ENCODE data around the gene GRK5. TPM values are rescaled to one million over a fixed set of nuclear protein-coding genes. Genes with fewer than 3 reads are reported as not detected.

GRK5 gene
- total RNA-seq (100 to 1,000 TPM in 1 of 2 donors, 10 to 100 TPM in 1; 73.8 to 112 TPM), polyA plus RNA-seq (100 to 1,000 TPM in 1 of 2 donors, 10 to 100 TPM in 1; 98.7 to 104 TPM)
- long read RNA-seq, donor 1, transcript GRK5-202 (16 exons, 2,654 nt): major isoform, 51 of 214 reads
- long read RNA-seq, donor 1, partial matches to known transcripts: 48 of 214 reads
- long read RNA-seq, donor 1, other reads (novel, unspliced or antisense): 115 of 214 reads
- long read RNA-seq, donor 2, full-length matches to known transcripts: 15 of 93 reads
- long read RNA-seq, donor 2, partial matches to known transcripts: 20 of 93 reads
- long read RNA-seq, donor 2, other reads (novel, unspliced or antisense): 58 of 93 reads

DNA sequence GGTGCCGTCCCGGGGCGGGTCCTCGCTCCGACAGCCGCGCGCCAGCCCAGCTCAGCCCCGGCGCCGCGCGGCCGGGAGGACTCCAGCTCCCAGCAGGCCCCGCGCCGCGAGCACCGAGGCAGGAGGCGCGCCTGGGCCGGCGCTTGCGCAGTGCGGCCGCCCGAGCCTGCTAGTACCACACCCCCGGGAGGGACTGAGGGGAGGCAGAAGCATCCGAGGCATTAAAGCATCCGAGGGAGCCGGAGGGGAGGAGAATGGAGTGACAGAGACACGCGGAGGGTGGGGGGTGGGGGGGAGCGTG, at the start of gene GRK5:
Gene GRK5, plus strand, starts transcription at position 206 of the 301 bp plus-strand sequence. CDS start 347 bp downstream, outside the sequence.
- Histone ChIP-seq H3K4me1 (ENCODE audit: control insufficient read depth in 1 of 2, insufficient read depth in 2 of 2, low read length in 2 of 2) (peaks cover 0 to 6% of the 10 kb centered on the region in 2 donors), H3K4me3 (ENCODE audit: low read length in 2 of 2) (peak within 1 kb of the TSS; percentile 89 to 95), H3K9me3 (ENCODE audit: control insufficient read depth, low read length) (no peaks in the 10 kb centered on the region), H3K36me3 (ENCODE audit: control insufficient read depth in 1 of 2, insufficient read depth in 2 of 2, low read length in 1 of 2) (no peaks in the 10 kb centered on the region), H3K27ac (ENCODE audit: low read depth in 1 of 2, low read length in 2 of 2) (peak within 1 kb of the TSS; percentile 80 to 91), H3K27me3 (ENCODE audit: control insufficient read depth in 1 of 2, insufficient read depth in 2 of 2, low read length in 1 of 2) (no peaks in the 10 kb centered on the region)
- DNase-seq (peak; percentile 97), ATAC-seq (ENCODE audit: low FRiP score) (peak; percentile 95)
- intact Hi-C loops (cut with DNase I): loop anchor here (1.0 to 5.0 kb wide), 4 partner anchors 45 to 210 kb away; no protein-coding TSS in a partner anchor
- WGBS, 2 donors: 0 to 1% methylated on average over 32 to 34 of the region's 34 CpGs

GRCh38 chr10:119159332-119159731, 48.0 kb upstream of the GRK5 start:
- DNase-seq: no peak
- 68 to 84% methylated on average over 8 of the region's 8 CpGs for WGBS, 2 donors
- ATAC-seq (ENCODE audit: low FRiP score): no peak
- H3K27ac ChIP-seq (ENCODE audit: low read depth in 1 of 2, low read length in 2 of 2): no peak overlapping the region
- peaks cover 0 to 5% of the 10 kb centered on the region in 2 donors for H3K36me3 ChIP-seq (ENCODE audit: control insufficient read depth in 1 of 2, insufficient read depth in 2 of 2, low read length in 1 of 2)
- intact Hi-C loops (cut with DNase I): no loop called here
- no peaks in the 10 kb centered on the region for H3K27me3 ChIP-seq (ENCODE audit: control insufficient read depth in 1 of 2, insufficient read depth in 2 of 2, low read length in 1 of 2)
- H3K4me3 ChIP-seq (ENCODE audit: low read length in 2 of 2): no peak overlapping the region
- H3K4me1 ChIP-seq (ENCODE audit: control insufficient read depth in 1 of 2, insufficient read depth in 2 of 2, low read length in 2 of 2): no peaks in the 10 kb centered on the region
- H3K9me3 ChIP-seq (ENCODE audit: control insufficient read depth, low read length): no peaks in the 10 kb centered on the region

DNA sequence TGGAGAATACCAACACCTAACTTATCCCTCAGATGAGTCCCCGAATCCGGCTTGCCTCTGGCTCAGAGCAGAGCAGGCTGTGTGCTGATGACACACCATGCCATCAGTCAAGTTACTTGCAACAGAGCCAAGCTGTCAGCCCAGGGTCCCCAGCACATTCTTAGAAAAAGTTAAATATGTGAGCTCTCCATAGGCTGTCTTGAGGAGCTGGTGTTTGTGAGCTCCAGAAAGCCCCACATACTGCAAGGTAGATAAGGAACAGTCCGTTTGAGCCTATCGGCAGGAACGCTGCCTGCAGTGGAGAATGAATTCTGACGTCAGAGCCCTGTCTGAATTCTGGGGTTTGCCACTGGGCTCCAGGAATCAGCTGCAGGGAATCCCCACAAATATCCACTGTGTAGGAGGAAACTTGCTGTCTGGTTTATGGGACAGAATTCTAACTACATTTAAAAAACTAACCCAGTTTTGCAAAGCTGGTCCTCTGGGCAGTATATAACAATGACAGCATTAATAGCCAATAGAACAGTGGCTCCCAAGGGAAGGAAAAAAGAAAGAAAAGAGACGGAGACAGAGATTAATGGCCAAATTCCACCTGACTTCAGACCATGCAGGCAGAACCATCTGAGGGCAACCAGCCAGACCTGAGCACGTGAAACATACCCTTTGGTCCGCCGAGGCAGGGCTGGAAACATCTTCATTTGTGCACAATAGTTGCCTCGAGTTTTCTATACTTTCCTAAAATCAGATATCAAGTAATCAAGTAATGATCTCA, 45.5 kb upstream of the GRK5 start:
- Histone ChIP-seq H3K4me3 (ENCODE audit: low read length in 2 of 2) (no peak overlapping the region), H3K4me1 (ENCODE audit: control insufficient read depth in 1 of 2, insufficient read depth in 2 of 2, low read length in 2 of 2) (no peaks in the 10 kb centered on the region), H3K27me3 (ENCODE audit: control insufficient read depth in 1 of 2, insufficient read depth in 2 of 2, low read length in 1 of 2) (no peaks in the 10 kb centered on the region), H3K36me3 (ENCODE audit: control insufficient read depth in 1 of 2, insufficient read depth in 2 of 2, low read length in 1 of 2) (no peaks in the 10 kb centered on the region), H3K9me3 (ENCODE audit: control insufficient read depth, low read length) (no peaks in the 10 kb centered on the region), H3K27ac (ENCODE audit: low read depth in 1 of 2, low read length in 2 of 2) (no peak overlapping the region)
- DNase-seq (no peak), ATAC-seq (ENCODE audit: low FRiP score) (no peak)
- intact Hi-C loops (cut with DNase I): no loop called here
- 65% methylated on average over 11 of the region's 11 CpGs for WGBS, 2 donors

GRCh38 chr10:119162452-119163092, 44.8 kb upstream of the GRK5 start:
- Histone ChIP-seq H3K27me3 (ENCODE audit: control insufficient read depth in 1 of 2, insufficient read depth in 2 of 2, low read length in 1 of 2) (no peaks in the 10 kb centered on the region), H3K9me3 (ENCODE audit: control insufficient read depth, low read length) (no peaks in the 10 kb centered on the region), H3K36me3 (ENCODE audit: control insufficient read depth in 1 of 2, insufficient read depth in 2 of 2, low read length in 1 of 2) (no peaks in the 10 kb centered on the region), H3K27ac (ENCODE audit: low read depth in 1 of 2, low read length in 2 of 2) (no peak overlapping the region), H3K4me1 (ENCODE audit: control insufficient read depth in 1 of 2, insufficient read depth in 2 of 2, low read length in 2 of 2) (no peaks in the 10 kb centered on the region), H3K4me3 (ENCODE audit: low read length in 2 of 2) (no peak overlapping the region)
- WGBS, 2 donors: 93% methylated on average over 5 of the region's 5 CpGs
- DNase-seq (no peak), ATAC-seq (ENCODE audit: low FRiP score) (no peak)
- intact Hi-C loops (cut with DNase I): no loop called here

DNA sequence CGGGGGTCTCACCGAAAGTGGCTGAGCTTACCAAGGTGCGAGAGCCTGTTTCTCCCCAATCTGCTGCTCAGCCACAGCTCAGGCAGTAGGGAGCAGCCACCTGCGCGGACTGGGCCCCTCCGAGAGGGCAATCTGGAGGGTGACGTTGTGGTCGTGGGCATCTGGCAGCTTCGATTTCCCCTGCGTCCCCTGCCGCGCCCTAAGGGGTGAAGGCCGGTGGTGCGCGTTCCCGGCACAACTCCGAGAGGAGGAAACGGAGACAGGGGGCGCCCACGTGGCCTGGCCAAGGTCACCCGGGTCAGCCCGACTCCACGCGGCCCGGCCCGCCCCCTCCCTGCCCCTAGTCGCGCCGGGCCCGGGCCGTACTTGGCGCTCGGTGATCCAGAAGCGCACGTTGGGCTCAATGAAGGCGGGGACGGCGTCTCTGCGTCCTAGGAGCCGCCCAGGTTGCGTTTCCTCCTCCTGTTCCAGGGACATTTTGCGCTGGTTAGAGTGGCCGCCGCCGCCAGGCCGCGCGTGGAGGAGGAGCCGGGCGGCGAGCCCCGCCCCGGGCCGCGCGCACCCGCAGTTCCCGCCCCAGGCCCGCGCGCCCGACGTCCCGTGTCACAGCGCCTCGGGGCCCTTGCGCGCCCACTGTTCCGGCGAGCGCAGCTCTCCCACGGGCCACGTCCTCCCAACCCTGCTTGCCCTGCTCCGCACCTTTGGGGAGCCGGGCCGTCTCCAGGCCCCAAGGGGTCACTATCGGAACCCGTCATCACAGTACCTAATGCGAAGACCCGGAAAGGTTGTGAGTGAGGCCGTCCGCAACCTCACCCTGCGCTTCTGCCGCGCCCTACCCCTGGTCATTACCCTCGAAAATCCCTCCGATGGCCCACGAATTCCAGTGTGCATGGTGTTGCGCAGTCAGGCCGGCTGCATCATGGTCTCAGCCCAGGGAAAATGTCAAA, 41.9 kb upstream of the GRK5 start, which contains the start of gene SFXN4:
Gene SFXN4, minus strand, starts transcription at position 544 of the 947 bp plus-strand sequence. Its CDS starts 67 bp downstream, at position 477.
- intact Hi-C loops (cut with DNase I): no loop called here
- no peaks in the 10 kb centered on the region for H3K27me3 ChIP-seq (ENCODE audit: control insufficient read depth in 1 of 2, insufficient read depth in 2 of 2, low read length in 1 of 2)
- DNase-seq (peak; percentile 88 to 92), ATAC-seq (ENCODE audit: low FRiP score) (peak; percentile 96)
- H3K4me1 ChIP-seq (ENCODE audit: control insufficient read depth in 1 of 2, insufficient read depth in 2 of 2, low read length in 2 of 2): no peaks in the 10 kb centered on the region
- H3K9me3 ChIP-seq (ENCODE audit: control insufficient read depth, low read length): no peaks in the 10 kb centered on the region
- H3K36me3 ChIP-seq (ENCODE audit: control insufficient read depth in 1 of 2, insufficient read depth in 2 of 2, low read length in 1 of 2): peaks cover 2 to 3% of the 10 kb centered on the region in 2 donors
- H3K4me3 ChIP-seq (ENCODE audit: low read length in 2 of 2): peak within 1 kb of the TSS; percentile 43 to 75
- WGBS, 2 donors: 0 to 1% methylated on average over 66 to 90 of the region's 90 CpGs
- peak within 1 kb of the TSS in 1 of 2 donors; percentile 84 for H3K27ac ChIP-seq (ENCODE audit: low read depth in 1 of 2, low read length in 2 of 2)

DNA sequence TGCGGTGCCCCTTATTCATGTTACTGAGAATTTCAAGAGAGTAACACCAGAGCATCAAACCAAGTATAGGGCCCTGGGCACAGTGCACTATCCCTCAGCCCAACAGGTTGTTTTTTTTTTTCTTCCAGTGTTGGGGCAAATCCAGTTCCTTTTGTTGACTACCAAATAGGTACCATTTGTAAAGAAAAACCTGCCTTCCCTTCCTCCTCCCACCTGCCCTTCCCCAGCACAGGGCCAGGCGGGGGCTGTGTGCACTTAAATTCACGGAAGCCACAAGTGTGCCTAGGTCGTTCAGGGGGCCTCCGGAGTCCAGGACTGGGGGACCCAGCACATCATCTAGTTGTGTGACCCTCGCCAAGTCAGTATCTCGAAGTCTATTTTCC, 41.3 kb upstream of the GRK5 start:
- peak in 1 of 2 donors; percentile 57 for DNase-seq
- WGBS, 2 donors: 73% methylated on average over 7 of the region's 7 CpGs
- H3K4me3 ChIP-seq (ENCODE audit: low read length in 2 of 2): peak overlapping the region; percentile 43 to 75
- peak overlapping the region in 1 of 2 donors; percentile 84 for H3K27ac ChIP-seq (ENCODE audit: low read depth in 1 of 2, low read length in 2 of 2)
- no peaks in the 10 kb centered on the region for H3K4me1 ChIP-seq (ENCODE audit: control insufficient read depth in 1 of 2, insufficient read depth in 2 of 2, low read length in 2 of 2)
- no peaks in the 10 kb centered on the region for H3K9me3 ChIP-seq (ENCODE audit: control insufficient read depth, low read length)
- peak; percentile 33 for ATAC-seq (ENCODE audit: low FRiP score)
- peaks cover 2 to 3% of the 10 kb centered on the region in 2 donors for H3K36me3 ChIP-seq (ENCODE audit: control insufficient read depth in 1 of 2, insufficient read depth in 2 of 2, low read length in 1 of 2)
- intact Hi-C loops (cut with DNase I): no loop called here
- no peaks in the 10 kb centered on the region for H3K27me3 ChIP-seq (ENCODE audit: control insufficient read depth in 1 of 2, insufficient read depth in 2 of 2, low read length in 1 of 2)

DNA sequence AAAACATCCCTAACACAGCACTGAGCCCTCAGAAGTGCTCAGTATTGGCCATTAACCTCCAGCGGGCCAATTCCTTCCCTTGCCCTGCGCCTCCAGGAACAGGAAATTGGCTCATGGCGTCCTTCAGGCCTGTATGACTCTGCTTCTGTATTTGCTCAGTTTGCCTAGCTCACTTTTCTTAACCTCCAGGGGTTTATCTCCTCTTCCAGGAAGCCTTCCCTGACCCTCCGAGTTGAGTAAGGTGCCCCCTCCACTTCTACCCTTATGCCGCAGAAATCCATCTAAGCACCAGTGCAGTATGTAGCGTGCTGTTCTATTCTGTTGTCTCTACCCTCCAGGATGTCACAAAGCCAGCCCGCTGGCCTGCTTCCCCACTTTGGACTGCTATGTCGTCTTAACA, 40.8 kb upstream of the GRK5 start:
- intact Hi-C loops (cut with DNase I): no loop called here
- no peaks in the 10 kb centered on the region for H3K27me3 ChIP-seq (ENCODE audit: control insufficient read depth in 1 of 2, insufficient read depth in 2 of 2, low read length in 1 of 2)
- H3K9me3 ChIP-seq (ENCODE audit: control insufficient read depth, low read length): no peaks in the 10 kb centered on the region
- H3K36me3 ChIP-seq (ENCODE audit: control insufficient read depth in 1 of 2, insufficient read depth in 2 of 2, low read length in 1 of 2): peaks cover 3% of the 10 kb centered on the region in 2 donors
- no peak overlapping the region for H3K27ac ChIP-seq (ENCODE audit: low read depth in 1 of 2, low read length in 2 of 2)
- H3K4me1 ChIP-seq (ENCODE audit: control insufficient read depth in 1 of 2, insufficient read depth in 2 of 2, low read length in 2 of 2): no peaks in the 10 kb centered on the region
- 76 to 80% methylated on average over 8 of the region's 8 CpGs for WGBS, 2 donors
- DNase-seq (peak in 1 of 2 donors; percentile 62), ATAC-seq (ENCODE audit: low FRiP score) (no peak)
- no peak overlapping the region for H3K4me3 ChIP-seq (ENCODE audit: low read length in 2 of 2)

GRCh38 chr10:119167041-119167440, 40.3 kb upstream of the GRK5 start:
- 82 to 85% methylated on average over 8 of the region's 8 CpGs for WGBS, 2 donors
- no peak for ATAC-seq (ENCODE audit: low FRiP score)
- no peak overlapping the region for H3K27ac ChIP-seq (ENCODE audit: low read depth in 1 of 2, low read length in 2 of 2)
- no peaks in the 10 kb centered on the region for H3K4me1 ChIP-seq (ENCODE audit: control insufficient read depth in 1 of 2, insufficient read depth in 2 of 2, low read length in 2 of 2)
- no peak overlapping the region for H3K4me3 ChIP-seq (ENCODE audit: low read length in 2 of 2)
- H3K27me3 ChIP-seq (ENCODE audit: control insufficient read depth in 1 of 2, insufficient read depth in 2 of 2, low read length in 1 of 2): no peaks in the 10 kb centered on the region
- no peaks in the 10 kb centered on the region for H3K9me3 ChIP-seq (ENCODE audit: control insufficient read depth, low read length)
- intact Hi-C loops (cut with DNase I): no loop called here
- no peak for DNase-seq
- H3K36me3 ChIP-seq (ENCODE audit: control insufficient read depth in 1 of 2, insufficient read depth in 2 of 2, low read length in 1 of 2): peaks cover 3 to 5% of the 10 kb centered on the region in 2 donors

All from aorta (tissue), 5 donors.